ENCODE data around the gene HMGCR. TPM values are rescaled to one million over a fixed set of nuclear protein-coding genes. Genes with fewer than 3 reads are reported as not detected.

The HMGCR gene
- polyA plus RNA-seq, 3 donors, result 19.8 to 33.3 (median 31.9) TPM

DNA sequence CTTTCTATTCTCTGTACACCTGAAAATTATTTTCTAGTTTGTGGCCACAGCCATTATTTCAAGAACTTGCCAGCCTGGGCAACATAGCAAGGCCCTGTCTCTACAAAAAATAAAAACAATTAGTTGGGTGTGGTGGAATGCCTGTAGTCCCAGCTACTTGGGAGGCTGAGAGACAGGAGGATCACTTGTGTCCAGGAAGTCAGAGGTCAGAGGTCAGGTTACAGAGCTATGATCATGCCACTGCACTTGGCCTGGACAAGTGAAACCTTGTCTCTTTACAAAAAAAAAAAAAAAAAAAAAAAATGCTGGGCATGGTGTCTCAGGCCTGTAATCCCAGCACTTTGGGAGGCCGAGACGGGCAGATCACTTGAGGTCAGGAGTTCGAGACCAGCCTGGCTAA lies 58.3 kb downstream of the HMGCR start:
- no peaks in the 10 kb centered on the region for H3K27me3 Mint-ChIP-seq (ENCODE audit: low read depth in 3 of 3)
- peaks cover 8% of the 10 kb centered on the region for H4K20me1 ChIP-seq (ENCODE audit: insufficient read depth, low read length)
- TF ChIP-seq, protein P1, sequence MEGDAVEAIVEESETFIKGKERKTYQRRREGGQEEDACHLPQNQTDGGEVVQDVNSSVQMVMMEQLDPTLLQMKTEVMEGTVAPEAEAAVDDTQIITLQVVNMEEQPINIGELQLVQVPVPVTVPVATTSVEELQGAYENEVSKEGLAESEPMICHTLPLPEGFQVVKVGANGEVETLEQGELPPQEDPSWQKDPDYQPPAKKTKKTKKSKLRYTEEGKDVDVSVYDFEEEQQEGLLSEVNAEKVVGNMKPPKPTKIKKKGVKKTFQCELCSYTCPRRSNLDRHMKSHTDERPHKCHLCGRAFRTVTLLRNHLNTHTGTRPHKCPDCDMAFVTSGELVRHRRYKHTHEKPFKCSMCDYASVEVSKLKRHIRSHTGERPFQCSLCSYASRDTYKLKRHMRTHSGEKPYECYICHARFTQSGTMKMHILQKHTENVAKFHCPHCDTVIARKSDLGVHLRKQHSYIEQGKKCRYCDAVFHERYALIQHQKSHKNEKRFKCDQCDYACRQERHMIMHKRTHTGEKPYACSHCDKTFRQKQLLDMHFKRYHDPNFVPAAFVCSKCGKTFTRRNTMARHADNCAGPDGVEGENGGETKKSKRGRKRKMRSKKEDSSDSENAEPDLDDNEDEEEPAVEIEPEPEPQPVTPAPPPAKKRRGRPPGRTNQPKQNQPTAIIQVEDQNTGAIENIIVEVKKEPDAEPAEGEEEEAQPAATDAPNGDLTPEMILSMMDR (IDR thresholded peaks at IDR 0.05), result no peak
- no peak overlapping the region for H3K27ac Mint-ChIP-seq
- peaks cover 65 to 93% of the 10 kb centered on the region in 2 donors for H3K36me3 ChIP-seq (replicated peaks in 1 of 2; ENCODE audit: control insufficient read depth in 1 of 2, insufficient read depth in 2 of 2, low read length in 2 of 2)
- no peak overlapping the region for H3K4me3 Mint-ChIP-seq
- H3K9me3 ChIP-seq (replicated peaks in 1 of 2; ENCODE audit: control insufficient read depth in 1 of 2, insufficient read depth in 1 of 2, low read length in 2 of 2), result no peaks in the 10 kb centered on the region
- H3K4me2 ChIP-seq (replicated peaks; ENCODE audit: extremely low read depth, low read length, poor library complexity, severe bottlenecking), result no peak overlapping the region
- no peaks in the 10 kb centered on the region for H3K4me1 ChIP-seq (ENCODE audit: control insufficient read depth in 1 of 2, insufficient read depth in 2 of 2, low read length in 2 of 2)
- no peaks in the 10 kb centered on the region for H3K4me1 Mint-ChIP-seq
- WGBS (ENCODE audit: insufficient coverage), result 100% methylated on average over 3 of the region's 3 CpGs
- no peaks in the 10 kb centered on the region for H3K79me2 ChIP-seq (ENCODE audit: insufficient read depth, low read length)
- peaks cover 0 to 3% (median 0%) of the 10 kb centered on the region in 7 donors for H3K9me3 Mint-ChIP-seq
- no peak overlapping the region for H3K9ac ChIP-seq (ENCODE audit: insufficient read depth, low read length, poor library complexity, severe bottlenecking)
- H3K36me3 Mint-ChIP-seq, result peaks cover 55 to 68% of the 10 kb centered on the region in 2 donors
- H3K4me3 ChIP-seq (replicated peaks in 1 of 3; ENCODE audit: low read depth in 2 of 3, low read length in 3 of 3), result no peak overlapping the region
- H2AFZ ChIP-seq (ENCODE audit: insufficient read depth, low read depth, low read length, poor library complexity, severe bottlenecking), result no peak overlapping the region
- DNase-seq, result no peak
- no peak overlapping the region for H3K27ac ChIP-seq (ENCODE audit: low read depth in 1 of 2, low read length in 2 of 2)
- no peaks in the 10 kb centered on the region for H3K27me3 ChIP-seq (ENCODE audit: control insufficient read depth in 2 of 2, insufficient read depth in 2 of 2, low read length in 2 of 2)
- intact Hi-C loops (cut with micrococcal nuclease), result no loop called here

DNA sequence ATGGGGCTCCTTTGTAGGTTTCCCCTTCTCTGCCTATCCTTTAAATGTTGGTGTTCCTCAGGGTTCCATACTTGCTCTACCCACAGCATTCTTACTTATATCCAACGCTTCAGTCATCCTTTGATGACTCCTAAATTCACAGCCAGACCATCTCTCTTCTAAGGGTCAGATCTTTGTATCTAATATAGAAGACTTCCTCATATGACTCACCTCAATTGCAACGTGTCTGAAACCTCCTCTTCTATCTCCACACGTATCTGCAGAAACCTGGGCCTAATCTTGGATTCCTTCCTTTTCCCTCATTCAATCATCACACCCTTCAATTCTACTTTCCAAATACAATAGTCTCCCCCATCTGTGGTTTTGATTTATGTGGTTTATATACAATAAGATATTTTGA lies 68.3 kb downstream of the HMGCR start:
- Histone ChIP-seq H3K27me3 (ENCODE audit: control insufficient read depth in 2 of 2, insufficient read depth in 2 of 2, low read length in 2 of 2) (no peaks in the 10 kb centered on the region), H3K9me3 (replicated peaks in 1 of 2; ENCODE audit: control insufficient read depth in 1 of 2, insufficient read depth in 1 of 2, low read length in 2 of 2) (no peaks in the 10 kb centered on the region), H3K79me2 (ENCODE audit: insufficient read depth, low read length) (no peaks in the 10 kb centered on the region), H3K27ac (ENCODE audit: low read depth in 1 of 2, low read length in 2 of 2) (no peak overlapping the region), H3K4me1 (ENCODE audit: control insufficient read depth in 1 of 2, insufficient read depth in 2 of 2, low read length in 2 of 2) (no peaks in the 10 kb centered on the region), H4K20me1 (ENCODE audit: insufficient read depth, low read length) (peaks cover 17% of the 10 kb centered on the region), H3K4me3 (replicated peaks in 1 of 3; ENCODE audit: low read depth in 2 of 3, low read length in 3 of 3) (no peak overlapping the region), H3K4me2 (replicated peaks; ENCODE audit: extremely low read depth, low read length, poor library complexity, severe bottlenecking) (no peak overlapping the region), H3K36me3 (replicated peaks in 1 of 2; ENCODE audit: control insufficient read depth in 1 of 2, insufficient read depth in 2 of 2, low read length in 2 of 2) (peaks cover 60 to 84% of the 10 kb centered on the region in 2 donors), H3K9ac (ENCODE audit: insufficient read depth, low read length, poor library complexity, severe bottlenecking) (no peak overlapping the region), H2AFZ (ENCODE audit: insufficient read depth, low read depth, low read length, poor library complexity, severe bottlenecking) (no peak overlapping the region)
- Mint-ChIP-seq H3K27ac (peak overlapping the region in 3 of 7 donors; percentile 1 to 67 (median 7)), H3K9me3 (no peaks in the 10 kb centered on the region), H3K27me3 (ENCODE audit: low read depth in 3 of 3) (no peaks in the 10 kb centered on the region), H3K4me1 (no peaks in the 10 kb centered on the region), H3K4me3 (no peak overlapping the region), H3K36me3 (peaks cover 45 to 74% of the 10 kb centered on the region in 2 donors)
- intact Hi-C loops (cut with micrococcal nuclease), result no loop called here
- DNase-seq, result peak in 2 of 3 donors; percentile 12 to 21
- WGBS (ENCODE audit: insufficient coverage), result 100% methylated on average over 1 of the region's 3 CpGs
- TF ChIP-seq, protein P1 (IDR thresholded peaks at IDR 0.05), result no peak

Other genes starting within 250 kb of the HMGCR start
- gene ANKRD31, start 100.3 kb upstream of the HMGCR start, polyA plus RNA-seq, result under 1 TPM in 1 of 3 donors, not detected in 2; 0.05 TPM
- 10 to 100 TPM; 16.6 to 50.5 (median 45.9) TPM for gene CERT1, start 174.4 kb downstream of the HMGCR start, polyA plus RNA-seq
- gene POLK, start 174.7 kb downstream of the HMGCR start, polyA plus RNA-seq, result 10 to 100 TPM; 18.1 to 27.2 (median 22.3) TPM

Measured in CD14-positive monocyte (primary cell).